Uterus (tissue), 2 donors: ENCODE data around the gene TULP1.

Experiments
- CTCF ChIP-seq, 4 experiments: fragments of 200-600 bp in 2 of 4; fragments of 450-650 bp in 2 of 4; sonication (generic) in 2 of 4; IDR thresholded peaks; one replicate each; pipeline ENCODE4 v1.5.1; 2016 to 2019; ENCODE audit warnings: antibody characterized with exemption in 4 of 4, mild to moderate bottlenecking in 2 of 4, moderate library complexity in 1 of 4
- POLR2A ChIP-seq, 2 donors: fragments of 450-650 bp; IDR thresholded peaks; one replicate each; pipeline ENCODE4 v1.6.1; 2016; ENCODE audit warnings: antibody characterized with exemption in 2 of 2, mild to moderate bottlenecking in 1 of 2, moderate library complexity in 1 of 2

- TF ChIP-seq CTCF (IDR thresholded peaks at IDR 0.05) (no peak), POLR2A (IDR thresholded peaks at IDR 0.05) (no peak)
These were observed 14.2 kb downstream of the TULP1 start for GRCh38 chr6:35498422-35499067.
